ENCODE data around the gene BAG5.
"Not testable (repeated sequence)": the region's sequence is repeated elsewhere in the genome, so short reads cannot be mapped to it uniquely, and the experiment has no call there.

DNA sequence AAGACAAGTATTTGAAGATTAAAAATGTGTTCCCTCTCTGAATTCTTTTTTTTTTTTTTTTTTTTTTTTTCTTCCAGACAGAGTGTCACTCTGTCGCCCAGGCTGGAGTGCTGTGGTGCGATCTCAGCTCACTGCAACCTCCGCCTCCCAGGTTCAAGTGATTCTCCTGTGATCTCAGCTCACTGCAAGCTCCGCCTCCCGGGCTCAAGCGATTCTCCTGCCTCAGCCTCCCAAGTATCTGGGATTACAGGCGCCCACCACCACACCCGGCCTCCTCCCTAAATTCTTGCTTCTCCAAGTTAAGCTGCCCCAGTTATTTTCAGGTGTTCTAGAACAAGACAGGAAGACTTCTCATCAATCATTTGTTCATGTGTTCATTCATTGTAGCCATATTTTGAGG, 50.3 kb downstream of the BAG5 start:
- not testable (repeated sequence) for TF ChIP-seq POLR2A (IDR thresholded peaks at IDR 0.05; ENCODE audit: low read depth, low read length); POLR2AphosphoS5 (IDR thresholded peaks at IDR 0.05; ENCODE audit: low read depth, low read length); TAF1 (IDR thresholded peaks at IDR 0.05; ENCODE audit: borderline replicate concordance, low read depth, low read length)
